Hepatocyte (in vitro differentiated cells): ENCODE measurements around the gene ITK.

ENCODE experiments used
- EZH2 ChIP-seq: fragments of 200-600 bp; sonication (generic); IDR thresholded peaks from 2 replicates; pipeline ENCODE4 v1.6.1; 2016; ENCODE audit warnings: antibody characterized with exemption, mild to moderate bottlenecking, borderline replicate concordance
- TF ChIP-seq, protein P1 (sequence below): fragments of 200-600 bp; sonication (generic); IDR thresholded peaks from 2 replicates; pipeline ENCODE4 v1.5.1; 2016; ENCODE audit warnings: antibody characterized with exemption, mild to moderate bottlenecking; ENCODE audit not compliant: poor library complexity

DNA sequence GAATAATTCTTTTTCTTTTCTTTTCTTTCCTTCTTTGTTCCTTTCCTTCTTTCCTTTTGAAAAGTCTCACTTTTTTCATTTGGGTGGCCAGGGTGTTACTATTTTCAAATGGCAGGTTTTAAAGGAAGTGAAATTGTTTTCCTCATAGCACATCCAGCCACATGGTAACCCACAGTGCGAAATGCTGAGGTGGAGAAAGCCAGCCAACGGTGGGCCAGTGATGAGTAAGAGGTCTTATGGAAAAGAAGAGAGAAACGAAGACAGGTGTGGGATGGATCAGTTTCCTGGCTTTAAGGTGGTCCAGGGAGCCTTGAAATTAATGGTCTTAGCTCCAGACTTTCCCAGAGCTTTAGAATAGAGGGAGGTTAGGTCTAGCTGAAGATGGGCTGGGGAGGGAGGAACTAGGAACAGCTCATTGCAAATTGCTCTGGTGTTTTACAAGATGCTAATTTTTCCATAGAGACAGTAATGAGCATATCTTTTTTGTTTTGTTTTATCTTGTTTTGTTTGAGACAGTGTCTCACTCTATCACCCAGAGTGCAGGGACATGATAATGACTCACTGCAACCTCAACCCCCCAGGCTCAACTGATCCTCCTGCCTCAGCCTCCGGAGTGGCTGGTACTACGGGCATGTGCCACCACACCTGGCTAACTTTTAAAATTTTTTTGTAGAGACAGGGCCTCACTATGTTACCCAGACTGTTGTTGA is 17.8 kb downstream of the ITK start:
- TF ChIP-seq, protein P1, sequence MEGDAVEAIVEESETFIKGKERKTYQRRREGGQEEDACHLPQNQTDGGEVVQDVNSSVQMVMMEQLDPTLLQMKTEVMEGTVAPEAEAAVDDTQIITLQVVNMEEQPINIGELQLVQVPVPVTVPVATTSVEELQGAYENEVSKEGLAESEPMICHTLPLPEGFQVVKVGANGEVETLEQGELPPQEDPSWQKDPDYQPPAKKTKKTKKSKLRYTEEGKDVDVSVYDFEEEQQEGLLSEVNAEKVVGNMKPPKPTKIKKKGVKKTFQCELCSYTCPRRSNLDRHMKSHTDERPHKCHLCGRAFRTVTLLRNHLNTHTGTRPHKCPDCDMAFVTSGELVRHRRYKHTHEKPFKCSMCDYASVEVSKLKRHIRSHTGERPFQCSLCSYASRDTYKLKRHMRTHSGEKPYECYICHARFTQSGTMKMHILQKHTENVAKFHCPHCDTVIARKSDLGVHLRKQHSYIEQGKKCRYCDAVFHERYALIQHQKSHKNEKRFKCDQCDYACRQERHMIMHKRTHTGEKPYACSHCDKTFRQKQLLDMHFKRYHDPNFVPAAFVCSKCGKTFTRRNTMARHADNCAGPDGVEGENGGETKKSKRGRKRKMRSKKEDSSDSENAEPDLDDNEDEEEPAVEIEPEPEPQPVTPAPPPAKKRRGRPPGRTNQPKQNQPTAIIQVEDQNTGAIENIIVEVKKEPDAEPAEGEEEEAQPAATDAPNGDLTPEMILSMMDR, result no peak
- no peak for TF ChIP-seq EZH2
